RWPE2 (cell line): Measurements from ENCODE around the gene BCL2.

Experiments
- ATAC-seq: fragments of 200-7000 bp; cut with Tn5 transposase; 3 replicates; pipeline ENCODE4 v1.9.1; 2021; ENCODE audit warnings: low read depth
- DNase-seq: peaks from one replicate; pipeline ENCODE4 v3.0.0-alpha.2; 2020; ENCODE audit warnings: low spot score
- H3K27ac ChIP-seq: fragments of 450-650 bp; 2 replicates; pipeline ENCODE4 v1.5.1; 2017; ENCODE audit warnings: mild to moderate bottlenecking; ENCODE audit not compliant: poor library complexity, severe bottlenecking
- H3K27me3 ChIP-seq: fragments of 250-450 bp; sonication (Bioruptor Pico); 2 replicates; pipeline ENCODE4 v1.5.1; 2021; ENCODE audit warnings: mild to moderate bottlenecking, moderate library complexity; ENCODE audit not compliant: insufficient read depth, poor library complexity, severe bottlenecking
- H3K36me3 ChIP-seq: fragments of 250-450 bp; sonication (Bioruptor Pico); 2 replicates; pipeline ENCODE4 v1.5.1; 2020; ENCODE audit warnings: low read depth, mild to moderate bottlenecking, moderate library complexity
- H3K4me1 ChIP-seq: fragments of 250-450 bp; sonication (Bioruptor Pico); 2 replicates; pipeline ENCODE4 v1.5.1; 2021; ENCODE audit warnings: mild to moderate bottlenecking, moderate library complexity; ENCODE audit not compliant: insufficient read depth, poor library complexity, severe bottlenecking
- H3K4me3 ChIP-seq: fragments of 250-450 bp; sonication (Bioruptor Pico); 2 replicates; pipeline ENCODE4 v1.5.1; 2021; ENCODE audit warnings: mild to moderate bottlenecking, moderate library complexity; ENCODE audit not compliant: severe bottlenecking
- H3K9me3 ChIP-seq: fragments of 250-450 bp; sonication (Bioruptor Pico); 2 replicates; pipeline ENCODE4 v1.5.1; 2021; ENCODE audit warnings: mild to moderate bottlenecking, moderate library complexity; ENCODE audit not compliant: severe bottlenecking
- TF ChIP-seq, protein P1 (sequence below): fragments of 450-650 bp; IDR thresholded peaks from one replicate; pipeline ENCODE4 v1.5.1; 2017; ENCODE audit warnings: mild to moderate bottlenecking, moderate library complexity; ENCODE audit not compliant: poor library complexity, severe bottlenecking

The BCL2 gene

DNA sequence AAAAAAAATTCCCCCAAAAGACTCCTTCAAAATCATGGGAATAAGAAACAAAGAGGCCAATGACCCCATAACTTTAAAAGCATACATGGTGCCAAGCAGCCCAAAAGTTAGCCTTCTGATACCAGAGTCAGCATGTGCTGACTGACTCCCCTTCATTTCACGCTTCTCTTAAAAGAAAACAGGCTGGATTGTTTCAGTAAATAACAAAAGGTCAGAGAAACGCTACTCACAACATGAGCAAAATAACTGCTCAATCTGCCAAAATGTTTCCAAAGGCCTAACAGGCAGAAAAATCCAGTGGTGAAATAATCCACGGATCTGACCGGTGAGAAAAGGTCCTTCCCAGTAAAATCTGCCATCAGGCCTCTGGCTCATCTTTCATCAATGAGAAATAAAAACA lies 71.6 kb downstream of the BCL2 start:
- TF ChIP-seq, protein P1, sequence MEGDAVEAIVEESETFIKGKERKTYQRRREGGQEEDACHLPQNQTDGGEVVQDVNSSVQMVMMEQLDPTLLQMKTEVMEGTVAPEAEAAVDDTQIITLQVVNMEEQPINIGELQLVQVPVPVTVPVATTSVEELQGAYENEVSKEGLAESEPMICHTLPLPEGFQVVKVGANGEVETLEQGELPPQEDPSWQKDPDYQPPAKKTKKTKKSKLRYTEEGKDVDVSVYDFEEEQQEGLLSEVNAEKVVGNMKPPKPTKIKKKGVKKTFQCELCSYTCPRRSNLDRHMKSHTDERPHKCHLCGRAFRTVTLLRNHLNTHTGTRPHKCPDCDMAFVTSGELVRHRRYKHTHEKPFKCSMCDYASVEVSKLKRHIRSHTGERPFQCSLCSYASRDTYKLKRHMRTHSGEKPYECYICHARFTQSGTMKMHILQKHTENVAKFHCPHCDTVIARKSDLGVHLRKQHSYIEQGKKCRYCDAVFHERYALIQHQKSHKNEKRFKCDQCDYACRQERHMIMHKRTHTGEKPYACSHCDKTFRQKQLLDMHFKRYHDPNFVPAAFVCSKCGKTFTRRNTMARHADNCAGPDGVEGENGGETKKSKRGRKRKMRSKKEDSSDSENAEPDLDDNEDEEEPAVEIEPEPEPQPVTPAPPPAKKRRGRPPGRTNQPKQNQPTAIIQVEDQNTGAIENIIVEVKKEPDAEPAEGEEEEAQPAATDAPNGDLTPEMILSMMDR: no peak
- no peak overlapping the region for H3K4me3 ChIP-seq
- H3K4me1 ChIP-seq: no peaks in the 10 kb centered on the region
- H3K36me3 ChIP-seq: no peaks in the 10 kb centered on the region
- DNase-seq (no peak), ATAC-seq (no peak)
- no peaks in the 10 kb centered on the region for H3K27me3 ChIP-seq
- no peak overlapping the region for H3K27ac ChIP-seq
- H3K9me3 ChIP-seq: no peaks in the 10 kb centered on the region

DNA sequence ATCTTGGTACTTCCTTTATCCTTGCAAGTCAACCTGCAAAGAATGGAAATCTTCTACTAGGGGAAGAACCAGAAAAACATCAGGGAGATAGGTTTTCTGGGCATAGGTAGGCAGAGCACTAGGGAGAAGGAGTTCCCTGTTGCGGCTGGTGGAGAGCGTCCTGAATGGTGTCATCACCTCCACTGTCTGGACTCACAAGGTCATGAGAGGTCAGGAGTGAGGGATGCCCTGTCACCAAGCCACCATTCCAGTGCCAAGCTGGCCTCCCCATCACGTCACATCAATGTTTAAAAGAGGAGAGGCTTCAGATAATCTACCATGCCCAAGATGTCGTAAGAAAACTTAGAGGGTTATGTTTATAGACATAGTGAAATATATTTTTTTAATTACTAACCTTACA lies 72.1 kb downstream of the BCL2 start:
- DNase-seq: no peak
- ATAC-seq: no peak
- Histone ChIP-seq H3K4me3 (no peak overlapping the region), H3K9me3 (no peaks in the 10 kb centered on the region), H3K4me1 (no peaks in the 10 kb centered on the region), H3K36me3 (no peaks in the 10 kb centered on the region), H3K27ac (no peak overlapping the region), H3K27me3 (no peaks in the 10 kb centered on the region)
- TF ChIP-seq, protein P1: no peak

DNA sequence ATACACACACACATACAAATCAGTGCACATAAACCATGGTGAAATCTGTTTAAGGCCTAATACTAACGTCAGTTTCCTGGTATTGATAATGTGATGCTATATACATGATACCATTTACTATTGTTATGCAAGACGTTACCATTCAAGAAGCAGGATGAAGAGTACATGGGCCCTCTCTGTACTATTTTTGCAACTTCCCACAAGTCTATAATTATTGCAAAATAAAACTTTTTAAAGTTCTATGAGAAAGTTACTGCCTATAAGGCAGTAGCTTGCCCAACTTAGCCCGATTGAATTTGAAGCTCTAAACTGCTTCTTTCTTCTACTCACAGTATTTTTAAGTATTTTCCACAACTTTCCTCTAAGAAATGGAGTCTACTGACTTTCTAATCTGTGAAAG lies 74.0 kb downstream of the BCL2 start:
- Histone ChIP-seq H3K36me3 (no peaks in the 10 kb centered on the region), H3K27me3 (no peaks in the 10 kb centered on the region), H3K27ac (no peak overlapping the region), H3K9me3 (no peaks in the 10 kb centered on the region), H3K4me1 (no peaks in the 10 kb centered on the region), H3K4me3 (no peak overlapping the region)
- TF ChIP-seq, protein P1: no peak
- no peak for DNase-seq
- ATAC-seq: no peak

DNA sequence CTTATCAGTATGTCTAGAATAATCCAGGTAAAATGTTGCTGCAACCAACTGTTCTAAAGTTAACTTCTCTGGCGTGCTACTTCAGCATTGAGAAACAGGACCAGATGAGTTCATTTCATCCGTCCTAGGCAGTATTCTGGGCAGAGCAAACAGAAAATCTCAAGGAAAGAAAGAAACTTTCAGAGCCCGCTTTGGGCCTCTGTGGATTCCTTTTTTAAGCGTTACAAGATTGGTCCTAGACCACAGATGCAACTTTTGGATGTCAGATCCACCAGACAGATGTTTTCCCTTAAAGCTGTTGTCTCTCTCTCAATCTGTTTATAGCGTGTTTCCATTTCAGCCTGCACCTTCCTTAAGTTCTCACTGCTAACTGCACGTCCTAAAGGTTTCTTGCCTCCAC lies 75.0 kb downstream of the BCL2 start:
- no peaks in the 10 kb centered on the region for H3K27me3 ChIP-seq
- H3K4me3 ChIP-seq: no peak overlapping the region
- H3K27ac ChIP-seq: no peak overlapping the region
- H3K9me3 ChIP-seq: no peaks in the 10 kb centered on the region
- TF ChIP-seq, protein P1: no peak
- no peaks in the 10 kb centered on the region for H3K36me3 ChIP-seq
- no peak for DNase-seq
- H3K4me1 ChIP-seq: no peaks in the 10 kb centered on the region
- ATAC-seq: no peak

- Histone ChIP-seq H3K9me3 (no peaks in the 10 kb centered on the region), H3K4me1 (peaks cover 8% of the 10 kb centered on the region), H3K27ac (no peak overlapping the region), H3K4me3 (no peak overlapping the region), H3K36me3 (no peaks in the 10 kb centered on the region), H3K27me3 (no peaks in the 10 kb centered on the region)
- DNase-seq: no peak
- TF ChIP-seq, protein P1: no peak
- ATAC-seq: no peak
Measured at GRCh38 chr18:63241760-63242159, 77.8 kb downstream of the BCL2 start.
